ENCODE results near the gene MPC1.

The MPC1 gene

GRCh38 chr6:166331503-166332415 lies 51.0 kb downstream of the MPC1 start:
- TF ChIP-seq CTCF (IDR thresholded peaks at IDR 0.05; ENCODE audit: low read length) (no peak), EZH2 (IDR thresholded peaks at IDR 0.05; ENCODE audit: borderline replicate concordance, low read length) (no peak)
- H3K4me3 ChIP-seq (ENCODE audit: low read depth, low read length, poor library complexity, severe bottlenecking): no peak overlapping the region
- 0 out of 2 replicates have a peak, but pooled peaks cover 3% of the 10 kb centered on the region for H4K20me1 ChIP-seq (ENCODE audit: insufficient read depth, low read length)
- H3K9me3 ChIP-seq (ENCODE audit: low read length): no peaks in the 10 kb centered on the region
- H3K4me2 ChIP-seq (ENCODE audit: low read length): no peak overlapping the region
- no peaks in the 10 kb centered on the region for H3F3A ChIP-seq (ENCODE audit: insufficient read depth, low read length)
- H2AFZ ChIP-seq (ENCODE audit: low read length): no peak overlapping the region
- H3K9ac ChIP-seq (ENCODE audit: low read length): no peak overlapping the region
- H3K27ac ChIP-seq (ENCODE audit: low read depth, low read length, poor library complexity, severe bottlenecking): no peak overlapping the region
- peaks cover 21% of the 10 kb centered on the region for H3K79me2 ChIP-seq (ENCODE audit: insufficient read depth, low read length)
- H3K4me1 ChIP-seq (ENCODE audit: insufficient read depth, low read length, severe bottlenecking): peaks cover 28% of the 10 kb centered on the region
- H3K27me3 ChIP-seq (ENCODE audit: insufficient read depth, low read length): no peaks in the 10 kb centered on the region
- no peaks in the 10 kb centered on the region for H3K9me2 ChIP-seq (ENCODE audit: low read depth, low read length)
- H3K36me3 ChIP-seq (ENCODE audit: insufficient read depth, low read length): peaks cover 40% of the 10 kb centered on the region

- H3K79me2 ChIP-seq (ENCODE audit: insufficient read depth, low read length): peaks cover 21% of the 10 kb centered on the region
- H3K9me3 ChIP-seq (ENCODE audit: low read length): no peaks in the 10 kb centered on the region
- H3K27ac ChIP-seq (ENCODE audit: low read depth, low read length, poor library complexity, severe bottlenecking): no peak overlapping the region
- no peaks in the 10 kb centered on the region for H3K27me3 ChIP-seq (ENCODE audit: insufficient read depth, low read length)
- no peaks in the 10 kb centered on the region for H3K9me2 ChIP-seq (ENCODE audit: low read depth, low read length)
- no peak overlapping the region for H3K9ac ChIP-seq (ENCODE audit: low read length)
- no peak overlapping the region for H2AFZ ChIP-seq (ENCODE audit: low read length)
- H3K4me1 ChIP-seq (ENCODE audit: insufficient read depth, low read length, severe bottlenecking): peaks cover 24% of the 10 kb centered on the region
- TF ChIP-seq EZH2 (IDR thresholded peaks at IDR 0.05; ENCODE audit: borderline replicate concordance, low read length) (no peak), CTCF (IDR thresholded peaks at IDR 0.05; ENCODE audit: low read length) (no peak)
- H3K4me3 ChIP-seq (ENCODE audit: low read depth, low read length, poor library complexity, severe bottlenecking): no peak overlapping the region
- H4K20me1 ChIP-seq (ENCODE audit: insufficient read depth, low read length): 0 out of 2 replicates have a peak, but pooled peaks cover 3% of the 10 kb centered on the region
- H3K4me2 ChIP-seq (ENCODE audit: low read length): no peak overlapping the region
- no peaks in the 10 kb centered on the region for H3F3A ChIP-seq (ENCODE audit: insufficient read depth, low read length)
- H3K36me3 ChIP-seq (ENCODE audit: insufficient read depth, low read length): peaks cover 39% of the 10 kb centered on the region
These were observed 52.1 kb downstream of the MPC1 start for GRCh38 chr6:166330612-166331011.

- Histone ChIP-seq H3K9me3 (ENCODE audit: low read length) (no peaks in the 10 kb centered on the region), H3K36me3 (ENCODE audit: insufficient read depth, low read length) (peaks cover 50% of the 10 kb centered on the region), H4K20me1 (ENCODE audit: insufficient read depth, low read length) (no peaks in the 10 kb centered on the region), H3K9ac (ENCODE audit: low read length) (no peak overlapping the region), H3K27ac (ENCODE audit: low read depth, low read length, poor library complexity, severe bottlenecking) (no peak overlapping the region), H3K4me3 (ENCODE audit: low read depth, low read length, poor library complexity, severe bottlenecking) (no peak overlapping the region), H3K79me2 (ENCODE audit: insufficient read depth, low read length) (no peaks in the 10 kb centered on the region; the same call in 1 of the 2 replicates), H3K27me3 (ENCODE audit: insufficient read depth, low read length) (no peaks in the 10 kb centered on the region), H3K4me1 (ENCODE audit: insufficient read depth, low read length, severe bottlenecking) (peaks cover 6% of the 10 kb centered on the region), H3K4me2 (ENCODE audit: low read length) (no peak overlapping the region), H3K9me2 (ENCODE audit: low read depth, low read length) (no peaks in the 10 kb centered on the region), H2AFZ (ENCODE audit: low read length) (no peak overlapping the region), H3F3A (ENCODE audit: insufficient read depth, low read length) (no peaks in the 10 kb centered on the region)
- no peak for TF ChIP-seq EZH2 (IDR thresholded peaks at IDR 0.05; ENCODE audit: borderline replicate concordance, low read length)
- no peak for TF ChIP-seq CTCF (IDR thresholded peaks at IDR 0.05; ENCODE audit: low read length)
These were observed 57.2 kb downstream of the MPC1 start for GRCh38 chr6:166325383-166326042.

Measured in OCI-LY1 (cell line).